ENCODE data around the gene ACER3.
"Not testable (repeated sequence)": the region's sequence is repeated elsewhere in the genome, so short reads cannot be mapped to it uniquely, and the experiment has no call there.

ACER3 gene

DNA sequence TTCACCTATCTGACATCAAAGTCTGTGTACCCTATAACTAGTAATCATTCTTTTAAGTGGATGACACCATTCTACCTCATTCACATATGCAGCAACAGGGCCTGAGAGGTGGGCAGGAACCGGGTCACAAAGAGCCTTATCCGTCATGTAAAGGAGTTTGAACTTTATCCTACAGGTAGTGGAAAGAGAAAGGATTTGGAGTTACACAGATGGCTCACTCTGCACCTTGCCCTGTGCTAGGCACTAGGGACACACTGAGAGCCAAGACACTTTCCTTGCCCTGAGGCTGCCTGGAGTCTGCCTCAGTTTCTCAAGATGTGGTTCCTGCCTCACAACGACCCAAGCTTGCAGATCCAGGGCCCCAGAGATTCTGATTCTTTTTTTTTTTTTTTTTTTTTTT is 14.3 kb upstream of the ACER3 start:
- Mint-ChIP-seq H3K4me3 (no peak overlapping the region), H3K27me3 (peaks cover 33% of the 10 kb centered on the region), H3K36me3 (ENCODE audit: low read depth) (no peaks in the 10 kb centered on the region), H3K27ac (no peak overlapping the region), H3K9me3 (no peaks in the 10 kb centered on the region), H3K4me1 (ENCODE audit: low read depth) (no peaks in the 10 kb centered on the region)

GRCh38 chr11:76849376-76849775 is 11.3 kb upstream of the ACER3 start:
- no peaks in the 10 kb centered on the region for H3K9me3 Mint-ChIP-seq
- no peak overlapping the region for H3K4me3 Mint-ChIP-seq
- no peaks in the 10 kb centered on the region for H3K4me1 Mint-ChIP-seq (ENCODE audit: low read depth)
- peaks cover 18% of the 10 kb centered on the region for H3K27me3 Mint-ChIP-seq
- H3K27ac Mint-ChIP-seq: no peak overlapping the region
- H3K36me3 Mint-ChIP-seq (ENCODE audit: low read depth): no peaks in the 10 kb centered on the region

DNA sequence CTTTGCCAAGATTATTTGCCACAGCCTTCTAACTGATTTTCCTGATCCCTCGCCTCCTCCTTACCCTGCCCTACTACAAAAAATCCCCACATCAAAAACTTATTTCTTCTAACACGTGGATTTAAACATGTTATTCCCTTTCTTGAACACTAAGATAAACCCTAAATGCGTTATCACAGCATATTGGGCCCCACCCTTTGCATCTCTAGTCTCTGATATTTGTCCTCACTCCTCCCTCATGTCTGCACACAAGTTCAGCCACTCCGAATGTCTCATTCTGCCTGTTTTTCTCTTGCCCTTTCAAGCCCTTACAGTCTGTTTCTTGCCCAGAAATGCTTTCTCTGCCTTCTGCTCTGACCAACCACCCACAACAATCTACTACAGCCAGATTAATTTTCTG is 10.6 kb upstream of the ACER3 start:
- Mint-ChIP-seq H3K4me3 (no peak overlapping the region), H3K36me3 (ENCODE audit: low read depth) (no peaks in the 10 kb centered on the region), H3K4me1 (ENCODE audit: low read depth) (peaks cover 5% of the 10 kb centered on the region), H3K9me3 (no peaks in the 10 kb centered on the region), H3K27me3 (peaks cover 18% of the 10 kb centered on the region), H3K27ac (no peak overlapping the region)

GRCh38 chr11:76850815-76851214 is 9.9 kb upstream of the ACER3 start:
- H3K27me3 Mint-ChIP-seq: peaks cover 18% of the 10 kb centered on the region
- H3K4me3 Mint-ChIP-seq: no peak overlapping the region
- peaks cover 5% of the 10 kb centered on the region for H3K4me1 Mint-ChIP-seq (ENCODE audit: low read depth)

GRCh38 chr11:76854709-76855108 is 6.0 kb upstream of the ACER3 start:
- Mint-ChIP-seq H3K27me3 (no peaks in the 10 kb centered on the region), H3K27ac (no peak overlapping the region), H3K4me3 (no peak overlapping the region), H3K4me1 (ENCODE audit: low read depth) (peaks cover 12% of the 10 kb centered on the region), H3K9me3 (no peaks in the 10 kb centered on the region), H3K36me3 (ENCODE audit: low read depth) (no peaks in the 10 kb centered on the region)

More at GRCh38 chr11:76850815-76851214, 9.9 kb upstream of the ACER3 start:
- Mint-ChIP-seq H3K27ac (no peak overlapping the region), H3K9me3 (no peaks in the 10 kb centered on the region), H3K36me3 (ENCODE audit: low read depth) (no peaks in the 10 kb centered on the region)

- not testable (repeated sequence) for H3K36me3 Mint-ChIP-seq (ENCODE audit: low read depth); H3K9me3 Mint-ChIP-seq; H3K27ac Mint-ChIP-seq; H3K4me3 Mint-ChIP-seq; H3K27me3 Mint-ChIP-seq
- H3K4me1 Mint-ChIP-seq (ENCODE audit: low read depth): peaks cover 12% of the 10 kb centered on the region
Measured at GRCh38 chr11:76855670-76856069, 5.0 kb upstream of the ACER3 start.

DNA sequence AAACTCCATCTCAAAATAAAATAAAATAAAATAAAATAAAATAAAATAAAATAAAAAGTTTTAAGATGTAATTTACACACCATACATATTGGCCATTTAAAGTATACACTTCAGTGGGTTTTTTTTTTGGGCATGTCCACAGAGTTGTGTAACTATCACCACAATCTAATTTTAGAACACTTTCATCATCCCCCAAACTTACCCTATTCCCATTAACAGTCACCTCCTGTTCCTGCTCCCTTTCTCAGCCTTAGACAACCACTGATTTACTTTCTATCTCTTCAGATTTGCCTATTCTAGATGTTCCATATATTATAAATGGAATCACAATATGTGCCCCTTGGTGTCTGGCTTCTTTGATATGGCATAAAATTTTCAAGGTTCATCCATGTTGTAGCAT is 4.6 kb upstream of the ACER3 start:
- Mint-ChIP-seq H3K27ac (no peak overlapping the region), H3K4me3 (no peak overlapping the region), H3K9me3 (no peaks in the 10 kb centered on the region), H3K27me3 (no peaks in the 10 kb centered on the region), H3K36me3 (ENCODE audit: low read depth) (no peaks in the 10 kb centered on the region), H3K4me1 (ENCODE audit: low read depth) (peaks cover 12% of the 10 kb centered on the region)

DNA sequence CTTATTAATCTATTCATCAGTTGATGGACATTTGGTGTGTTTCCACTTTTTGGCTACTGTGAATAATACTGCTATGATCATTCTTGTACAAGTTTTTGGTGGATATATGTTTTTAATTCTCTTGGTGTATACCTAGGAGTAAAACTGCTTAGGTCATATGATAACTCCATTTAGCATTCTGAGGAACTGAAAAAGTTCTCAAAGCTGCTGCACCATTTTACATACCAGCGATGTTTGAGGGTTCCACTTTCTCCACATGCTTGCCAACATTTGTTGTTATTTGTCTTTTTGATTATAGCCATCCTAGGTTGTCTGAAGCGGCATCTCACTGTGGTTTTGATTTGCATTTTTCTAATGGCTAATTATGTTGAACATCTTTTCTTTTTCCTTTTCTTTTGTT is 4.1 kb upstream of the ACER3 start:
- Mint-ChIP-seq H3K27ac (no peak overlapping the region), H3K27me3 (no peaks in the 10 kb centered on the region), H3K4me3 (no peak overlapping the region), H3K36me3 (ENCODE audit: low read depth) (no peaks in the 10 kb centered on the region), H3K4me1 (ENCODE audit: low read depth) (peaks cover 16% of the 10 kb centered on the region), H3K9me3 (no peaks in the 10 kb centered on the region)

DNA sequence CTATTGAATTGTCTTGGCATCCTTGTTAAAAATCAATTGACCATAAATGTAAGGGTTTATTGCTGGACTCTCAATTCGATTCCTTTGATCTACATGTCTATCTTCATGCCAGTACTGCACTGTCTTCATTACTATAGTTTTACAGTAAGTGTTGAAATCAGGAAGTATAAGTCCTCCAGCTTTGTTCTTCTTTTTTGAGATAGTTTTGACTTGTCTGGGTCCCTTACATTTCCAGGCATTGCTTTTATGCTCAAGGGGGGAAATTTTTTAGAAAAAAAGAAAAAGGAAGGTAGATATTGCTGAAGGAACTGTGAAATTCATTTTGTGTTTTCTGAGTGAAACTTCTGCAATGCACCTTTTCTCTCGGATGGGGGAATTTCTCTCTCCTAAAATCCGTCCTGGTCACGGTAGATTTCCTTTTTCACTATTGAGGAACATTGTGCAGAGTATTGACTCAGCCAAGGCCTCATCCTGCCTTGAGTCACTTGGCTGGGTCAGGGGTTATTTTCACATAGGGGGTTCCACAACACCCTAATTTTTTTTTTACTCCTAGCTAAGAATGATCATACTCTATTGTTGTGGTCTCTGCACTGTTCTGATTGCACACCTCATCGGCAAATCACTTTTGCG is 2.8 kb upstream of the ACER3 start:
- Mint-ChIP-seq H3K4me1 (ENCODE audit: low read depth) (peaks cover 25% of the 10 kb centered on the region), H3K4me3 (no peak overlapping the region), H3K27me3 (no peaks in the 10 kb centered on the region), H3K27ac (no peak overlapping the region), H3K36me3 (ENCODE audit: low read depth) (no peaks in the 10 kb centered on the region), H3K9me3 (no peaks in the 10 kb centered on the region)

DNA sequence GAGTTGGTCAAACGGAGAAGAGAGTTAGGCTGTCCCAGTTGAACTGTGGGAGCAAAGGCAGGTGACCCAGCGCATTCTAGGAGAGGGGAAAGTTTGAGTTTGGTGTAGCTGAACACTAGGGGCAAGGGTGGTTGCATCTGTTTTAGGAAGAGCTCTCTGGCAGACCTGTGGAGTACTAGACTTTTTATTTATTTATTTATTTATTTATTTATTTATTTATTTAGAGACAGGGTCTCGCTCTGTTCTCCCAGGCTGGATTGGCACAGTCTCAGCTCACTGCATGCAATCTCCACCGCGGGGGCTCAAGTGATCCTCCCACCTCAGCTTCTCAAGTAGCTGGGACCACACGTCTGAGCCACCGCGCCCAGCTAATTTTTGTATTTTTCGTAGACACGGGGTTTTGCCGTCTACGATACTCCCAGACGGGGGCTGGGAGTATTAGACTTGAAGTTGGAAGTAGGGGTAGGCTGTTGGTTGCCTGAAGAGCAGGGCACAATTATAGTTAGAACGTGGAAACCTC is 950 bp upstream of the ACER3 start:
- Mint-ChIP-seq H3K4me3 (peak overlapping the region; percentile 67), H3K27me3 (no peaks in the 10 kb centered on the region), H3K9me3 (no peaks in the 10 kb centered on the region), H3K27ac (no peak overlapping the region), H3K36me3 (ENCODE audit: low read depth) (no peaks in the 10 kb centered on the region), H3K4me1 (ENCODE audit: low read depth) (peaks cover 32% of the 10 kb centered on the region)

DNA sequence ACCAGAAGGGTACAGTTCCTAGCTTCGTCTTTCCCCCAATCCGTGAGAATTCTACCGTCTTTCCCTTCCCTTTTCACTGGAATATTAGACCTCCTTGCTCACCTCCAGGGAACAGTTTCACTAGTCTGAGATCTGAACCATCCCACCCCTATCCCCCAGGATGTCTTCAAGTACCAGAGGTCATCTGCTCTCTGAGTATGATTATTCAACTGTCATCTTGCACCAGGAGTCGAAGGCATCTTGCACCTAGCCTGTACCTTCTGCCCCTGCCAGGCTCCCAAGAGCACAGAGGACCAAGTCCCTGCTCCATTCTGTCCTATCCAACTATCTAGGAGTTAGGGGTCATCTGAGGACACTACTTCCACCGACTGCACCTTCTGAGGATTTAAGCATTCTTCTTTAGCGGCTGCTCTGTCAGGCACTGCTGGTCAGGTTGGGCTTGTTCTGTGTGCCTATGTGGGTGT is 804 bp downstream of the ACER3 start:
- Mint-ChIP-seq H3K27me3 (no peaks in the 10 kb centered on the region), H3K36me3 (ENCODE audit: low read depth) (peaks cover 4% of the 10 kb centered on the region), H3K9me3 (no peaks in the 10 kb centered on the region), H3K4me3 (peak overlapping the region; percentile 88), H3K27ac (peak overlapping the region; percentile 89), H3K4me1 (ENCODE audit: low read depth) (peaks cover 30% of the 10 kb centered on the region)

DNA sequence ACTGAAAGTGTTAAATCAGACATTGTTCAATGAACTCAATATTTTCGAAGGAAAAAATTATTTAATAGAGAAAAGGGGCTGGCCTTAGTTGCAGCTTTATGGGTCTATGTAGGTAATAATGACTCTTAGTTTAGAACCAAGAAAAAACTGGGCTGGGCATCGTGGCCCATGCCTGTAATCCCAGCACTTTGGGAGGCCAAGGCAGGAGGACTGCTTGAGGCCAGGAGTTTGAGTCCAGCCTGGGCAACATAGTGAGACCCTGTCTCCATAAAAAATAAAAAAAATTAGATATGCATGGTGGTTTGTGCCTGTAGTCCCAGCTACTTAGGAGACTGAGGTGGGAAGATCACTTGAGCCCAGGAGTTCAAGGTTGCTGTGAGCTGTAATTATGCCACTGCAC is 2.1 kb downstream of the ACER3 start:
- H3K4me3 Mint-ChIP-seq; H3K27me3 Mint-ChIP-seq; H3K9me3 Mint-ChIP-seq; H3K27ac Mint-ChIP-seq; H3K36me3 Mint-ChIP-seq (ENCODE audit: low read depth): not testable (repeated sequence)
- peaks cover 30% of the 10 kb centered on the region for H3K4me1 Mint-ChIP-seq (ENCODE audit: low read depth)

GRCh38 chr11:76863196-76863777 is 2.6 kb downstream of the ACER3 start:
- no peaks in the 10 kb centered on the region for H3K27me3 Mint-ChIP-seq
- H3K4me3 Mint-ChIP-seq: no peak overlapping the region
- no peak overlapping the region for H3K27ac Mint-ChIP-seq
- H3K4me1 Mint-ChIP-seq (ENCODE audit: low read depth): peaks cover 30% of the 10 kb centered on the region
- peaks cover 4% of the 10 kb centered on the region for H3K36me3 Mint-ChIP-seq (ENCODE audit: low read depth)
- no peaks in the 10 kb centered on the region for H3K9me3 Mint-ChIP-seq

DNA sequence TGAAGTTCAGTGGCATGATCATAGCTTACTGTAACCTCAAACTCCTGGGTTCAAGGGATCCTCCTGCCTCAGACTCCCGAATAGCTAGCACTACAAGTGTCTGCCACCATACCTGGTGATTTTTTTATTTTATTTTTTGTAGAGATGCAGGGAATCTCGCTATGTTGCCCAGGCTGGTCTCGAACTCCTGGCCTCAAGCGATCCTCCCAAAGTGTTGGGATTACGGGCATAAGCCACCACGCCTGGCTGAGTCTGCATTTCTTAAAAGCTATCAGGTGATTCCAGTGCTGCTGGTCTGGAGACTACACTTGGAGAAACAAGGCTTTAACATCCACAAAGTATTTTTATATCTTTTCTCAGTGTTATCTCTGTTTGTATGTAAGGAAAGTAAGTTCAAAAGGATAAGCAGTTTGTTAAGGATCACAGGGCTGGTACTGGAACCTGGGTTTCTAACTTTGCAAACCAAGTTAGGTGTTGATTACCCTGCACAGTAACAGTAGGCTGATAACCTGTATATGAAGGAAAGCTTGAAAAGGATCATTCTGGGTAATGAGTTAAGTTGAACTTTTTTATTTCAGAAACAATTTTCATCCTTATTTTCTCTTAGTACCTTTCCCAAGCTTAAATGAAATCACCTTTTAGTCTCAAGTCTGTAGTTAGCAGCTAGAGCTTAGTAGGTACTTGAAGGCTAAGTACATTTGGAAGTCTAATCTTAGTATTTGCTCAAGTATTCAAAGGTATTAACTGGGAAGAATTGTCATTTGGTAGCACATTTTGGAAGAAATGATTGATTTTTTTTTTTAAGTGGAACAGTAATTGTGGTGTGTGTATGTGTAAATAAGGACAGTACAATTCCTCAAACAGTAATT is 12.5 kb downstream of the ACER3 start:
- H3K27me3 Mint-ChIP-seq: no peaks in the 10 kb centered on the region
- no peaks in the 10 kb centered on the region for H3K4me1 Mint-ChIP-seq (ENCODE audit: low read depth)
- no peak overlapping the region for H3K27ac Mint-ChIP-seq
- H3K36me3 Mint-ChIP-seq (ENCODE audit: low read depth): peaks cover 4% of the 10 kb centered on the region
- no peak overlapping the region for H3K4me3 Mint-ChIP-seq
- H3K9me3 Mint-ChIP-seq: no peaks in the 10 kb centered on the region

DNA sequence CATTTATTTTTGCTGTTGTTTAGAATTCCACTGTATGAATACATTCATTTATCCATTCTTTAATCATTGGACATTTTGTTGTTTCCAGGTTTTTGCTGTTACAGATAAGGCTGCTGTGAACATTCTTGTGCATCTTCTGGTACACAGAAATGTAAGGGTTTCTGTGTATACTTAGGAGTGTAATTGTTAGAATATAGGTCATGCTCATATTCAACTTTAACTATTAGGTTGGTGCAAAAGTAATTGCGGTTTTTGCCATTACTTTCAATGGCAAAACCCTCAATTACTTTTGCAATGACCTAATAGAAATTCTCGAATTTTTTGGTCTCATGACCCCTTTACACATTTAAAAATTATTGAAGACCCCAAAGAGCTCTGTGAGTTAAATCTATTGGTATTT is 17.3 kb downstream of the ACER3 start:
- H3K4me1 Mint-ChIP-seq (ENCODE audit: low read depth): no peaks in the 10 kb centered on the region
- no peaks in the 10 kb centered on the region for H3K9me3 Mint-ChIP-seq
- H3K36me3 Mint-ChIP-seq (ENCODE audit: low read depth): peaks cover 11% of the 10 kb centered on the region
- H3K4me3 Mint-ChIP-seq: no peak overlapping the region
- no peak overlapping the region for H3K27ac Mint-ChIP-seq
- no peaks in the 10 kb centered on the region for H3K27me3 Mint-ChIP-seq
